ENCODE data around the gene MYL12A. TPM values are rescaled to one million over a fixed set of nuclear protein-coding genes. Genes with fewer than 3 reads are reported as not detected.
A peak's percentile ranks its signal among the peaks of the same experiment; 100 is the strongest.

MYL12A gene
- total RNA-seq, 2 experiments from 2014 or later = 405 to 423 TPM

GRCh38 chr18:3297025-3297984, 49.7 kb downstream of the MYL12A start:
- H3K4me3 Mint-ChIP-seq = peak overlapping the region; percentile 92
- peaks cover 24% of the 10 kb centered on the region for H3K27me3 Mint-ChIP-seq
- no peaks in the 10 kb centered on the region for H3K36me3 Mint-ChIP-seq (ENCODE audit: low read depth)
- ChIA-PET POLR2A (interaction anchor here (0.6 to 1.4 kb wide), 9 partner anchors 9 to 362 kb away, joined by 3 to 5 read pairs (median 3); no protein-coding TSS in a partner anchor), CTCF (interaction anchor here (0.6 to 6.1 kb wide), 52 partner anchors 9 to 698 kb away, joined by 3 to 51 read pairs (median 5); no protein-coding TSS in a partner anchor)
- intact Hi-C loops (cut with micrococcal nuclease) = no loop called here
- ATAC-seq (peak; percentile 99), DNase-seq (peak; percentile 99)
- H3K27ac Mint-ChIP-seq = peak overlapping the region; percentile 86
- peaks cover 5% of the 10 kb centered on the region for H3K4me1 Mint-ChIP-seq (ENCODE audit: low read depth)
- H3K9me3 Mint-ChIP-seq = peaks cover 1% of the 10 kb centered on the region
- peak; percentile 83 for TF ChIP-seq CTCF (IDR thresholded peaks at IDR 0.05)

- TF ChIP-seq CTCF (IDR thresholded peaks at IDR 0.05) = no peak
- ATAC-seq (peak; percentile 4), DNase-seq (no peak)
- peak overlapping the region; percentile 65 for H3K27ac Mint-ChIP-seq
- intact Hi-C loops (cut with micrococcal nuclease) = no loop called here
- H3K4me1 Mint-ChIP-seq (ENCODE audit: low read depth) = peaks cover 17% of the 10 kb centered on the region
- peaks cover 23% of the 10 kb centered on the region for H3K27me3 Mint-ChIP-seq
- ChIA-PET POLR2A (no interaction called here), CTCF (interaction anchor here (1.1 kb wide), 1 partner anchor 12 kb away, joined by 3 read pairs; no protein-coding TSS in a partner anchor)
- no peaks in the 10 kb centered on the region for H3K36me3 Mint-ChIP-seq (ENCODE audit: low read depth)
- no peaks in the 10 kb centered on the region for H3K9me3 Mint-ChIP-seq
- H3K4me3 Mint-ChIP-seq = no peak overlapping the region
Observed at GRCh38 chr18:3304832-3305231, 57.2 kb downstream of the MYL12A start.

GRCh38 chr18:3305354-3305762, 57.8 kb downstream of the MYL12A start:
- H3K4me3 Mint-ChIP-seq = no peak overlapping the region
- TF ChIP-seq CTCF (IDR thresholded peaks at IDR 0.05) = no peak
- ATAC-seq = peak; percentile 98
- POLR2A ChIA-PET = no interaction called here
- peak overlapping the region; percentile 86 for H3K27ac Mint-ChIP-seq
- H3K36me3 Mint-ChIP-seq (ENCODE audit: low read depth) = no peaks in the 10 kb centered on the region
- intact Hi-C loops (cut with micrococcal nuclease) = no loop called here
- CTCF ChIA-PET = interaction anchor here (0.7 kb wide), 1 partner anchor 23 kb away, joined by 3 read pairs; no protein-coding TSS in a partner anchor
- H3K27me3 Mint-ChIP-seq = peaks cover 20% of the 10 kb centered on the region
- H3K4me1 Mint-ChIP-seq (ENCODE audit: low read depth) = peaks cover 17% of the 10 kb centered on the region
- no peaks in the 10 kb centered on the region for H3K9me3 Mint-ChIP-seq
- DNase-seq = peak; percentile 71

Other genes with a start within 250 kb of the MYL12A start
- 10 to 100 TPM; 95.5 to 95.7 TPM for gene LPIN2, start 234.7 kb upstream of the MYL12A start, total RNA-seq
- gene MYOM1, start 27.8 kb upstream of the MYL12A start, total RNA-seq = 1 to 10 TPM; 1.0 to 1.3 TPM
- gene MYL12B, start 14.3 kb downstream of the MYL12A start, total RNA-seq = 100 to 1,000 TPM; 243 to 264 TPM
- 10 to 100 TPM; 33.3 to 34.5 TPM for gene TGIF1, start 202.4 kb downstream of the MYL12A start, total RNA-seq